Right lobe of liver (tissue), 6 donors: ENCODE data around the gene OCLN. TPM values are rescaled to one million over a fixed set of nuclear protein-coding genes. Genes with fewer than 3 reads are reported as not detected.

Experiments used
- ATAC-seq, 4 donors: fragments of 200-7000 bp; cut with Tn5 transposase; one replicate each; pipeline ENCODE4 v1.9.1; 2020; ENCODE audit warnings: mild to moderate bottlenecking in 4 of 4, moderate library complexity in 4 of 4
- DNase-seq, 3 donors: peaks; one replicate each; pipeline ENCODE4 v3.0.0-alpha.2; 2020
- H3K27ac ChIP-seq, 3 donors: fragments of 200-600 bp; one replicate each; pipeline ENCODE4 v1.8.0; 2022
- H3K27me3 ChIP-seq, 2 donors: fragments of 200-600 bp; one replicate each; pipeline ENCODE4 v1.8.0; 2022
- H3K36me3 ChIP-seq, 4 donors: fragments of 200-600 bp; sonication (generic) in 1 of 4; one replicate each; pipeline versions ENCODE4 v1.5.1 to v1.8.0; 2017 to 2022; ENCODE audit warnings: control low read depth in 1 of 4
- H3K4me1 ChIP-seq, 4 donors: fragments of 200-600 bp; sonication (generic) in 1 of 4; one replicate each; pipeline versions ENCODE4 v1.5.1 to v1.8.0; 2017 to 2022; ENCODE audit warnings: control low read depth in 1 of 4
- H3K4me3 ChIP-seq, 3 donors: fragments of 200-600 bp; one replicate each; pipeline ENCODE4 v1.8.0; 2022
- H3K9me3 ChIP-seq, 4 donors: fragments of 200-600 bp; sonication (generic) in 1 of 4; one replicate each; pipeline versions ENCODE4 v1.5.1 to v1.8.0; 2017 to 2022; ENCODE audit warnings: control low read depth in 1 of 4
- CTCF ChIP-seq, 4 donors: fragments of 200-600 bp in 3 of 4; fragments of 450-650 bp in 1 of 4; IDR thresholded peaks; one replicate each; pipeline versions ENCODE4 v1.5.1 to v1.8.0; 2016 to 2022; ENCODE audit warnings: antibody characterized with exemption in 4 of 4, mild to moderate bottlenecking in 2 of 4
- POLR2A ChIP-seq: fragments of 450-650 bp; IDR thresholded peaks from one replicate; pipeline ENCODE4 v1.6.1; 2017; ENCODE audit warnings: antibody characterized with exemption, mild to moderate bottlenecking
- WGBS: methylation state at CpG from one replicate; pipeline ENCODE4 v1.1.6; 2018; ENCODE audit warnings: low coverage, low lambda C conversion rate; ENCODE audit not compliant: insufficient coverage; ENCODE audit errors: missing lambda C conversion rate; 5-methylcytosine and 5-hydroxymethylcytosine counted together
- intact Hi-C, 2 donors: fragments of 100-400 bp; cut with DNase I; formaldehyde crosslinking; loops; one replicate each; pipeline versions ENCODE4 v1.11.2 to v1.14.1; 2022
- total RNA-seq, 6 experiments: library from RNA; depleted of rRNA in 2 of 6; stranded (reverse); fragments of >200 nt in 2 of 6; fragmentation: NEBNext Ultra II Directional in 3 of 6; extraction: Animal tissue kit (Norgen Biotek cat#: 25700) in 3 of 6; gene quantifications; one replicate each; pipeline versions ENCODE4 v1.1.0 to v1.2.4, GENCODE V29; 2016 to 2023
- donor health status: DM: no; HTN: yes; CAD: no.
- donor health status: DM: no; HTN: no; CAD: no.
- donor health status: DM: no; HTN: no; CAD: no.
- donor health status: DM: no; HTN: yes; CAD: no.
- donor health status: DM: no; HTN: yes; CAD: no.

OCLN gene
- total RNA-seq, 6 experiments from 2014 or later = 28.5 to 73.9 (median 50.8) TPM

DNA sequence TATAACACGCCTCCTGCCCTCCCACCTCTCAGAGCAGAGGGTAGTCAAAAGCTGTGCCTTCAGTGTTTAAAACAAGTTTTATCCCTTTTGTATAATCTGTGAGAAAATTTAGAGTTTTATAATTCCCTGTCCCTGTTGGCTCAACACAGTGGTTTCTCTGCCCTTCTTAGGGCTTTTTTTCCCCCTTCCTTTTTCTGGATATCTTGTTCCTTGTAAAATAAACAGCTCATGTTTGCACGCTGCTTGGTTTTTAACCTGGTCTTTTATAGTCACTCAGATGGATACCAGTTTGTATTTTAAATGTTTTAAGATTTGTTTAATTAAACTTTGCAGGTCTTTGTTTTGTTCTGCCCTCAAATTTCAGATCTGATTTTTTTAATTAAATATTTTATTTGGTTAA lies 26.7 kb downstream of the OCLN start:
- no peaks in the 10 kb centered on the region for H3K27me3 ChIP-seq
- intact Hi-C loops = no loop called here
- ATAC-seq = peak in 3 of 4 donors; percentile 41 to 58 (median 51)
- WGBS = 44% methylated on average over 2 of the region's 2 CpGs
- no peak for TF ChIP-seq CTCF (IDR thresholded peaks at IDR 0.05)
- no peak for TF ChIP-seq POLR2A
- DNase-seq = no peak
- no peak overlapping the region for H3K4me3 ChIP-seq
- no peaks in the 10 kb centered on the region for H3K36me3 ChIP-seq
- peak overlapping the region; percentile 66 to 99 (median 88) for H3K27ac ChIP-seq
- peaks cover 0 to 41% (median 8%) of the 10 kb centered on the region in 4 donors for H3K4me1 ChIP-seq
- no peaks in the 10 kb centered on the region for H3K9me3 ChIP-seq

GRCh38 chr5:69522035-69522434 lies 29.4 kb downstream of the OCLN start:
- 72% methylated on average over 3 of the region's 3 CpGs for WGBS
- Histone ChIP-seq H3K36me3 (peaks cover 0 to 6% (median 0%) of the 10 kb centered on the region in 4 donors), H3K27ac (no peak overlapping the region), H3K9me3 (no peaks in the 10 kb centered on the region), H3K4me3 (no peak overlapping the region), H3K27me3 (no peaks in the 10 kb centered on the region), H3K4me1 (peaks cover 0 to 33% (median 8%) of the 10 kb centered on the region in 4 donors)
- TF ChIP-seq CTCF (IDR thresholded peaks at IDR 0.05) (no peak), POLR2A (no peak)
- no peak for DNase-seq
- no peak for ATAC-seq
- intact Hi-C loops = no loop called here

DNA sequence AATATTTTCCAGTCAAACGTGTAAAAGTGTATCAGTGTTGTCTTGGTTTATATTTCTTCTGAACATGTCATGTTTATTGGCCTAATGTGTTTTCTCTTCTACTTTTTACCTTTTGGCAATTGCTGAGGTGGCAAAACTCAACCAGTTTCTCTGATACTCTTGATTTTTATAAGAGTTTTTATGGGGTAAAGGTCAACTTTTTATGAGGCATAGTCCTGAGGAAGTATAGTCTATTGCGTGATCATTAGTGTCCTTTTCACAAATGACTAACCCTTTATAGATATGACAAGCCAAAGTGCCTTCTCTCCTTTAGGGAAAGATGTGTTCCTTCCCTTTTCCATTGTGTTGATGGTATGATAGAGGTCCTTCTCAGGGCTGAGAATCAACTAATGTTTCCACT lies 32.9 kb downstream of the OCLN start:
- Histone ChIP-seq H3K27me3 (no peaks in the 10 kb centered on the region), H3K4me1 (no peaks in the 10 kb centered on the region), H3K36me3 (peaks cover 0 to 6% (median 0%) of the 10 kb centered on the region in 4 donors), H3K4me3 (no peak overlapping the region), H3K9me3 (no peaks in the 10 kb centered on the region), H3K27ac (no peak overlapping the region)
- DNase-seq (no peak), ATAC-seq (no peak)
- no peak for TF ChIP-seq CTCF (IDR thresholded peaks at IDR 0.05)
- TF ChIP-seq POLR2A = no peak
- 64% methylated on average over 2 of the region's 2 CpGs for WGBS
- intact Hi-C loops = no loop called here

GRCh38 chr5:69526660-69527059 lies 34.1 kb downstream of the OCLN start:
- Histone ChIP-seq H3K4me3 (no peak overlapping the region), H3K27ac (no peak overlapping the region), H3K36me3 (peaks cover 0 to 6% (median 0%) of the 10 kb centered on the region in 4 donors), H3K9me3 (no peaks in the 10 kb centered on the region), H3K4me1 (no peaks in the 10 kb centered on the region), H3K27me3 (no peaks in the 10 kb centered on the region)
- intact Hi-C loops = no loop called here
- DNase-seq (no peak), ATAC-seq (no peak)
- TF ChIP-seq CTCF (IDR thresholded peaks at IDR 0.05) = no peak
- no peak for TF ChIP-seq POLR2A
- 89% methylated on average over 9 of the region's 9 CpGs for WGBS
